DND-41 (cell line): ENCODE measurements around the gene ITGB2.

Source experiments
- ATAC-seq: fragments of 200-7000 bp; cut with Tn5 transposase; 3 replicates; pipeline ENCODE4 v1.9.1; 2021; ENCODE audit warnings: low read depth; ENCODE audit not compliant: insufficient read depth
- DNase-seq: peaks from one replicate; pipeline ENCODE4 v3.0.0-alpha.2; 2020
- H2AFZ ChIP-seq: 2 replicates; pipeline ENCODE4 v1.6.0; 2012; ENCODE audit warnings: low read depth, low read length
- H3K27ac ChIP-seq: 2 replicates; pipeline ENCODE4 v1.5.1; 2012; ENCODE audit warnings: low read length, inconsistent platforms
- H3K27me3 ChIP-seq: fragments of 200-600 bp; sonication (generic); 2 replicates; pipeline ENCODE4 v1.6.0; 2012; ENCODE audit warnings: low read length, mild to moderate bottlenecking, inconsistent platforms; ENCODE audit not compliant: insufficient read depth, poor library complexity
- H3K36me3 ChIP-seq: 2 replicates; pipeline ENCODE4 v1.5.1; 2012; ENCODE audit warnings: low read length, inconsistent platforms; ENCODE audit not compliant: insufficient read depth
- H3K4me1 ChIP-seq: 2 replicates; pipeline ENCODE4 v1.5.1; 2012; ENCODE audit warnings: mild to moderate bottlenecking, low read length; ENCODE audit not compliant: insufficient read depth
- H3K4me2 ChIP-seq: 2 replicates; pipeline ENCODE4 v1.6.0; 2012; ENCODE audit warnings: mild to moderate bottlenecking, moderate library complexity, low read length, inconsistent platforms; ENCODE audit not compliant: insufficient read depth
- H3K4me3 ChIP-seq, 2 experiments: fragments of 200-600 bp in 1 of 2; shearing (Covaris generic) in 1 of 2; 2 replicates each; pipeline ENCODE4 v1.5.1; 2012 to 2016; ENCODE audit warnings: inconsistent platforms in 2 of 2, low read length in 2 of 2, mild to moderate bottlenecking in 2 of 2, low read depth in 1 of 2, moderate library complexity in 1 of 2
- H3K79me2 ChIP-seq: 2 replicates; pipeline ENCODE4 v1.6.0; 2012; ENCODE audit warnings: low read length, inconsistent platforms; ENCODE audit not compliant: insufficient read depth
- H3K9ac ChIP-seq: 2 replicates; pipeline ENCODE4 v1.6.0; 2012; ENCODE audit warnings: low read depth, mild to moderate bottlenecking, inconsistent platforms, low read length, moderate library complexity
- H3K9me3 ChIP-seq: 2 replicates; pipeline ENCODE4 v1.5.1; 2012; ENCODE audit warnings: low read length, moderate library complexity, mild to moderate bottlenecking, inconsistent platforms; ENCODE audit not compliant: insufficient read depth, severe bottlenecking
- H4K20me1 ChIP-seq: 2 replicates; pipeline ENCODE4 v1.6.0; 2012; ENCODE audit warnings: low read length; ENCODE audit not compliant: insufficient read depth
- EZH2 ChIP-seq: IDR thresholded peaks from 3 replicates; pipeline ENCODE4 v1.6.1; 2012; ENCODE audit warnings: borderline replicate concordance, low read depth, mild to moderate bottlenecking, moderate library complexity, low read length, inconsistent platforms; ENCODE audit not compliant: severe bottlenecking
- TF ChIP-seq, protein P1 (sequence below): IDR thresholded peaks from 2 replicates; pipeline ENCODE4 v1.5.1; 2012; ENCODE audit warnings: borderline replicate concordance, low read length, moderate library complexity, mild to moderate bottlenecking; ENCODE audit not compliant: poor library complexity, severe bottlenecking; ENCODE audit errors: extremely low read depth

The ITGB2 gene

DNA sequence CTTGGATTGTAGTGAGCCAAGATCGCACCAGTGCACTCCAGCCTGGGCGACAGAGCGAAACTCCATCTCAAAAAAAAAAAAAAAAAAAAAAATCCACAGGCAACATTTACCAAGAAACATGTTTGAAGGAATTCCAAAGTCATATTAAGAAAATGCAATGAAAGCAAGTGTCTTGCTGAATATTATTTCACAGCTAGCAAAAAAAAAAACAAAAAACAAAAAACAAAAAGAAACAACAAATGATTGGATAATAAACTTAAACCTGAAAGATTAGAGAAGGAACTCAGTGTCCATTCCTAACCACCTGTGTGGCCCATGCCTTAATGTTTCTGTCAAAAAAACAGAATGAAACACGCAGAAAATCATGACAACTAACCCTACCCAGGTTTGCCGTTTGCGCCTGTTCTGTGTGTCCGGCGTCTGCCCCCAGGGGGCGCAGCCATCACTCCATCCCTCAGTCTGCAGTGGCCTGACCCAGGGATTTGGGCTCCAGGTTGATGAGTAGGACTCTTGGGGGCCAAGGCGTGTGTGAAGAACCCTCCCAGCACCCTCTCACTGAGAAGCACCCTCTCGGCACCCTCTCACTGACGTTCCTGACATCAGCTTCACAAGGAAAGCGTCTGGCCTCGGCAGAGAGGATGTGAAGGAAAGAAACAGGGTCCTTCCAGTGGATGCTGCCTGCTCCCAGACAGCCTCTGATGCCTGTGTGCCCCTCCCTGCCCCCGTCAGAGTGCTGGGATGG lies 28.0 kb downstream of the ITGB2 start:
- H3K27ac ChIP-seq = no peak overlapping the region
- no peak overlapping the region for H3K9ac ChIP-seq
- no peaks in the 10 kb centered on the region for H3K9me3 ChIP-seq
- ATAC-seq (peak; percentile 80), DNase-seq (peak; percentile 77)
- H3K79me2 ChIP-seq = no peaks in the 10 kb centered on the region
- peaks cover 11% of the 10 kb centered on the region; the same call in 1 of the 2 replicates for H4K20me1 ChIP-seq
- H2AFZ ChIP-seq = no peak overlapping the region
- H3K4me3 ChIP-seq = no peak overlapping the region
- TF ChIP-seq EZH2 = no peak
- TF ChIP-seq, protein P1, sequence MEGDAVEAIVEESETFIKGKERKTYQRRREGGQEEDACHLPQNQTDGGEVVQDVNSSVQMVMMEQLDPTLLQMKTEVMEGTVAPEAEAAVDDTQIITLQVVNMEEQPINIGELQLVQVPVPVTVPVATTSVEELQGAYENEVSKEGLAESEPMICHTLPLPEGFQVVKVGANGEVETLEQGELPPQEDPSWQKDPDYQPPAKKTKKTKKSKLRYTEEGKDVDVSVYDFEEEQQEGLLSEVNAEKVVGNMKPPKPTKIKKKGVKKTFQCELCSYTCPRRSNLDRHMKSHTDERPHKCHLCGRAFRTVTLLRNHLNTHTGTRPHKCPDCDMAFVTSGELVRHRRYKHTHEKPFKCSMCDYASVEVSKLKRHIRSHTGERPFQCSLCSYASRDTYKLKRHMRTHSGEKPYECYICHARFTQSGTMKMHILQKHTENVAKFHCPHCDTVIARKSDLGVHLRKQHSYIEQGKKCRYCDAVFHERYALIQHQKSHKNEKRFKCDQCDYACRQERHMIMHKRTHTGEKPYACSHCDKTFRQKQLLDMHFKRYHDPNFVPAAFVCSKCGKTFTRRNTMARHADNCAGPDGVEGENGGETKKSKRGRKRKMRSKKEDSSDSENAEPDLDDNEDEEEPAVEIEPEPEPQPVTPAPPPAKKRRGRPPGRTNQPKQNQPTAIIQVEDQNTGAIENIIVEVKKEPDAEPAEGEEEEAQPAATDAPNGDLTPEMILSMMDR = peak; percentile 96
- no peaks in the 10 kb centered on the region for H3K27me3 ChIP-seq
- H3K4me1 ChIP-seq = no peaks in the 10 kb centered on the region
- H3K4me2 ChIP-seq = no peak overlapping the region
- peaks cover 62% of the 10 kb centered on the region for H3K36me3 ChIP-seq

DNA sequence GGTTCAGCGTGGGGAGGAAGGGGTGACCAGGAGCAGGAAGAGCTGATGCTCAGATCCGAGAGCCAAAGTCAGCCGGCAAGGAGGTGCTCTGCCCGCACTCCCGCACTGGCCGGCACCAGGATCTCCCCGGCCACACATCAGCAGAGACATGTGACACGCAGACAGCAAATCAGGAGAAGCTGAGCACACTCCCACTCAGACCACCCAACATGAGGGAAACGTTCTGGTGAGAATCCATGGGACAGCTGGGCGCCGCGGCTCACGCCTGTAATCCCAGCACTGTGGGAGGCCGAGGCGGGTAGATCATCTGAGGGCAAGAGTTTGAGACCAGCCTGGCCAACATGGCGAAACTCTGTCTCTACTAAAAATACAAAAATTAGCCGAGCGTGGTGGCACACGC lies 28.6 kb downstream of the ITGB2 start:
- Histone ChIP-seq H3K4me2 (no peak overlapping the region), H3K9ac (no peak overlapping the region), H3K27ac (no peak overlapping the region), H3K4me3 (no peak overlapping the region), H3K36me3 (peaks cover 62% of the 10 kb centered on the region), H2AFZ (no peak overlapping the region), H3K9me3 (no peaks in the 10 kb centered on the region), H3K79me2 (no peaks in the 10 kb centered on the region), H3K27me3 (no peaks in the 10 kb centered on the region), H4K20me1 (peaks cover 11% of the 10 kb centered on the region; the same call in 1 of the 2 replicates), H3K4me1 (no peaks in the 10 kb centered on the region)
- TF ChIP-seq, protein P1 = no peak
- no peak for TF ChIP-seq EZH2
- no peak for ATAC-seq
- DNase-seq = no peak

DNA sequence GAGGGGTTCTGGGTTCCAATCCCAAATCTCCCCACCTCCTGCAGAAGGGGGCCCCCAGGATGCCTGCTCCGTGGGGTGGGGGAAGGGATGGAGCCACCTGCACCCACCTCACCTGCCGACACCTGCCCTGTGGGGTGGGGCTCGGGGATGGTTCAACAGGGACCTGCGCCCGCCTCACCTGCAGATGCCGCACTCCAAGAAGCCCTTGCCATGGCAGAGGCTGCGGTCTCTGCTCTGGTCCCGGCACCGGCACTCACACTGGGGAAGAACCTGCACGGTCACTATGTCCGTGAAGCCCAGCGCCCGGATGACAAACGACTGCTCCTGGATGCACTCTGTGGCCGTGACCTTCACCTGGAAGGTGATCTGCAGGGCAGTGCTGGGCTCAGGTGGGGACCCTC lies 29.1 kb downstream of the ITGB2 start:
- TF ChIP-seq, protein P1 = no peak
- no peak for TF ChIP-seq EZH2
- Histone ChIP-seq H3K27ac (no peak overlapping the region), H3K27me3 (no peaks in the 10 kb centered on the region), H3K79me2 (no peaks in the 10 kb centered on the region), H3K4me2 (no peak overlapping the region), H3K9me3 (no peaks in the 10 kb centered on the region), H2AFZ (no peak overlapping the region), H4K20me1 (peaks cover 11% of the 10 kb centered on the region; the same call in 1 of the 2 replicates), H3K4me1 (no peaks in the 10 kb centered on the region), H3K4me3 (no peak overlapping the region), H3K36me3 (peaks cover 62% of the 10 kb centered on the region), H3K9ac (no peak overlapping the region)
- no peak for ATAC-seq
- no peak for DNase-seq
